IMR-90 (cell line): Measurements from ENCODE around the gene BTBD10.

Source experiments
- RCOR1 ChIP-seq: IDR thresholded peaks from 2 replicates; pipeline ENCODE4 v1.6.1; 2012; ENCODE audit warnings: mild to moderate bottlenecking, low read length, improper control_type of control experiment; ENCODE audit not compliant: insufficient replicate concordance
- TF ChIP-seq, protein P1 (sequence below): conservative IDR thresholded peaks from 2 replicates; pipeline ENCODE4 v1.5.1; 2012; ENCODE audit warnings: mild to moderate bottlenecking, low read depth, low read length, improper control_type of control experiment

DNA sequence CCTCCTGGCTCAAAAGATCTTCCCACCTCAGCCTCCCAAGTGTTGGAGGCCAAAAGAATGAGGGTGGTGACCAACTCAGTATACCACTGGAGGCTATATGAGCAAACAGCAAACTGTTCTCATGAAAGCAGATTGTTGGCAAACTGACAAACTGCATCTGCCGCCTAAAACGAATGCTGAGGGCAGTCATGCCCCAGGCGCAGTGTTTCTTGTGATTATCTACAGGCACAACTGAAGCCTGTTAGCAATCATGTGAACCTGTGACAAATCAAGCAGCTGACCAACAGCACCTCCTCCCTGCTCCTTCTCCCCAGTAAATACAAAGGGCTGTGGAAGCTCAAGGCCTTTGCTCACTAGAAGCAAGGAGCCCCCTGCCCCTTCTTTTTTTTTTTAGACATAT is 47.8 kb downstream of the BTBD10 start:
- TF ChIP-seq RCOR1: no peak
- TF ChIP-seq, protein P1, sequence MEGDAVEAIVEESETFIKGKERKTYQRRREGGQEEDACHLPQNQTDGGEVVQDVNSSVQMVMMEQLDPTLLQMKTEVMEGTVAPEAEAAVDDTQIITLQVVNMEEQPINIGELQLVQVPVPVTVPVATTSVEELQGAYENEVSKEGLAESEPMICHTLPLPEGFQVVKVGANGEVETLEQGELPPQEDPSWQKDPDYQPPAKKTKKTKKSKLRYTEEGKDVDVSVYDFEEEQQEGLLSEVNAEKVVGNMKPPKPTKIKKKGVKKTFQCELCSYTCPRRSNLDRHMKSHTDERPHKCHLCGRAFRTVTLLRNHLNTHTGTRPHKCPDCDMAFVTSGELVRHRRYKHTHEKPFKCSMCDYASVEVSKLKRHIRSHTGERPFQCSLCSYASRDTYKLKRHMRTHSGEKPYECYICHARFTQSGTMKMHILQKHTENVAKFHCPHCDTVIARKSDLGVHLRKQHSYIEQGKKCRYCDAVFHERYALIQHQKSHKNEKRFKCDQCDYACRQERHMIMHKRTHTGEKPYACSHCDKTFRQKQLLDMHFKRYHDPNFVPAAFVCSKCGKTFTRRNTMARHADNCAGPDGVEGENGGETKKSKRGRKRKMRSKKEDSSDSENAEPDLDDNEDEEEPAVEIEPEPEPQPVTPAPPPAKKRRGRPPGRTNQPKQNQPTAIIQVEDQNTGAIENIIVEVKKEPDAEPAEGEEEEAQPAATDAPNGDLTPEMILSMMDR: no peak
